GM12878 (cell line): ENCODE measurements around the gene LSM14B.

ENCODE experiments used
- CHD1 ChIP-seq: IDR thresholded peaks from 2 replicates; pipeline ENCODE4 v1.6.1; 2012; ENCODE audit warnings: low read depth, low read length, improper control_type of control experiment
- CTCF ChIP-seq, 3 experiments: IDR thresholded peaks in 2 of 3; conservative IDR thresholded peaks in 1 of 3; 2 replicates each; pipeline ENCODE4 v1.5.1; 2011; ENCODE audit warnings: low read depth in 3 of 3, low read length in 3 of 3, mild to moderate bottlenecking in 3 of 3, control low read depth in 2 of 3, moderate library complexity in 2 of 3, inconsistent platforms in 1 of 3, mixed read lengths in 1 of 3; ENCODE audit not compliant: control insufficient read depth in 2 of 3, insufficient read depth in 1 of 3; ENCODE audit errors: extremely low read depth in 1 of 3
- EGR1 ChIP-seq, 2 experiments: IDR thresholded peaks; 1 replicate in 1 of 2; 2 replicates in 1 of 2; pipeline ENCODE4 v1.6.1; 2011 to 2012; ENCODE audit warnings: low read depth in 2 of 2, low read length in 2 of 2, borderline replicate concordance in 1 of 2, mild to moderate bottlenecking in 1 of 2, moderate library complexity in 1 of 2
- EZH2 ChIP-seq: IDR thresholded peaks from 2 replicates; pipeline ENCODE4 v1.6.1; 2012; ENCODE audit warnings: low read depth, mild to moderate bottlenecking, control low read depth, inconsistent platforms, low read length, borderline replicate concordance; ENCODE audit not compliant: control insufficient read depth
- HDGF ChIP-seq: fragments of 450-650 bp; IDR thresholded peaks from 2 replicates; pipeline ENCODE4 v1.6.1; 2016; ENCODE audit warnings: antibody characterized with exemption
- JUNB ChIP-seq: IDR thresholded peaks from 2 replicates; pipeline ENCODE4 v1.6.1; 2016; ENCODE audit warnings: antibody characterized with exemption, mild to moderate bottlenecking
- POLR2A ChIP-seq: IDR thresholded peaks from 2 replicates; pipeline ENCODE4 v1.6.1; 2011; ENCODE audit warnings: low read depth, mild to moderate bottlenecking, low read length
- RCOR1 ChIP-seq: conservative IDR thresholded peaks from 2 replicates; pipeline ENCODE4 v1.6.1; 2012; ENCODE audit warnings: low read depth, low read length, improper control_type of control experiment
- TCF12 ChIP-seq: IDR thresholded peaks from 2 replicates; pipeline ENCODE4 v1.6.1; 2011; ENCODE audit warnings: low read depth, mild to moderate bottlenecking, low read length

GRCh38 chr20:62119115-62119514 lies 3.2 kb upstream of the LSM14B start:
- TF ChIP-seq CTCF (IDR thresholded peaks at IDR 0.05 in 2 of 3, conservative IDR thresholded peaks at IDR 0.05 in 1 of 3; ENCODE audit: control insufficient read depth in 2 of 3, extremely low read depth in 1 of 3, insufficient read depth in 1 of 3, low read depth in 3 of 3, low read length in 3 of 3): no peak
- TF ChIP-seq POLR2A: no peak
- no peak for TF ChIP-seq TCF12
- no peak for TF ChIP-seq RCOR1
- no peak for TF ChIP-seq CHD1
- no peak for TF ChIP-seq EGR1 (IDR thresholded peaks at IDR 0.05; ENCODE audit: borderline replicate concordance in 1 of 2, low read depth in 2 of 2, low read length in 2 of 2)
- no peak for TF ChIP-seq EZH2
- no peak for TF ChIP-seq JUNB
- no peak for TF ChIP-seq HDGF
